IPS-15b (cell line): Measurements from ENCODE around the gene TPM1.

Experiments used
- H3K27me3 ChIP-seq: one replicate; pipeline ENCODE4 v1.6.1; 2013; ENCODE audit warnings: low read length; ENCODE audit not compliant: control insufficient read depth, insufficient read depth
- H3K36me3 ChIP-seq: one replicate; pipeline ENCODE4 v1.6.1; 2013; ENCODE audit warnings: low read length; ENCODE audit not compliant: control insufficient read depth, insufficient read depth
- H3K4me1 ChIP-seq: one replicate; pipeline ENCODE4 v1.6.1; 2013; ENCODE audit warnings: mild to moderate bottlenecking, low read length; ENCODE audit not compliant: control insufficient read depth, insufficient read depth
- H3K4me3 ChIP-seq: one replicate; pipeline ENCODE4 v1.5.1; 2013; ENCODE audit warnings: low read depth, low read length
- H3K9ac ChIP-seq: one replicate; pipeline ENCODE4 v1.6.1; 2013; ENCODE audit warnings: low read depth, mild to moderate bottlenecking, low read length
- H3K9me3 ChIP-seq: one replicate; pipeline ENCODE4 v1.6.1; 2013; ENCODE audit warnings: mild to moderate bottlenecking, low read length; ENCODE audit not compliant: control insufficient read depth, insufficient read depth

Gene TPM1

DNA sequence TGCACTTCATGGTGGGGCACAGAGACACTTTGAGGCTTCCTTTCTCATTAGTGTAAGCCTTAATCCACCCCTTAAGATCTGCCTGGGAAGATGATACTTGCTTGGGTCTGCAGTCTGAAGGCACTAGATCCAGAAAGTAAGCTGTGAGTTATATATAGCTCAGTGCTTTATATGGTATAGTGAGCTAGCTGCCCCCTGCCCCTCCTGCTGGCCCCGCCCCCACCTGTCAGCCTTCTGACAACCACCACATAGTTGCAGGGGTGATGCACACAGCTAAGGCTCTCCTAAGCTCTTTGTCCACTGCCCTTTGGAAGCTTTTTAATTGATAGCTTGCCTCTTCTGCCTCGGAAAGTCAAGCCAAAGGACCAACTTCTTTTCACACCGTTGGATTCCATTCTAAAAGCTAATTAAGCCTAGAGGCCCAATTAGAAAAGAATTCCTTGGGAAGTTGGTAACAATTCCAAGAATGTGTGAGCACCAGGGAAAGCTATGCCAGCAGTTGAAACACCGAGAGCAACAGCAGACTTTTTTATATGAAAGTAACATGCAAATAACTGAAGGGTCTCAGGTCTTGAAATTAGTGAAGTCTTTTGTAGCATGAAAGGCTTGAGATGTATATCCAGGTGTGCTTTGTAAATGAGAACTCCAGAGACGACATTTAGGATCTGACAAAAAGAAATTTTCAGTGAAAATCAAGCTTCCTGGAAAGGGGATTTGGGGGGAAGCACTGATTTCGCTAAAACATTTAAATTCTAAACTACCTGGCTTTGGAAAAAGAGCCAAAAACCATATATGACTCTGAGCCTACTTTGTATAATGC, 2.3 kb downstream of the TPM1 start:
- peaks cover 4% of the 10 kb centered on the region for H3K27me3 ChIP-seq
- H3K4me1 ChIP-seq = peaks cover 31% of the 10 kb centered on the region
- H3K4me3 ChIP-seq = peak overlapping the region; percentile 90
- H3K9ac ChIP-seq = peak overlapping the region; percentile 82
- H3K9me3 ChIP-seq = no peaks in the 10 kb centered on the region
- peaks cover 7% of the 10 kb centered on the region for H3K36me3 ChIP-seq

DNA sequence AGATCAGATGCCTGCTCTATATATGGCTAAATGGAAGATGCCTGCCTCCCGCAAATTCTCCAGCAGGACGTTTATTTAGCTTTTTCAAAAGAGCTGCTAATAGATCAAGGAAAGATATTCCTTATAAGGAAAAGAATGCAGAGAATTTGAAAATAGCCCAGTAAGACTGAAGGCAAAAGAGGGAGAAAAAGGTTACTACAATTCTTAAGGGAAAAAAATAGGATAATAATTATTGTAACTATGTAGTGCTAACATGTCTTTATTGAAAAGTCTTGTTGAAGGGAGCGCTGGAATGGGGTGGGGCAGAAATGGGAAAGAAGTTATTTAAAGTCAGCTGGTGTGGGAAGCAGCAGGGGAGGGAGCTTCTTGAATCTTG, 2.9 kb downstream of the TPM1 start:
- H3K9me3 ChIP-seq = no peaks in the 10 kb centered on the region
- peaks cover 2% of the 10 kb centered on the region for H3K27me3 ChIP-seq
- peak overlapping the region; percentile 90 for H3K4me3 ChIP-seq
- no peak overlapping the region for H3K9ac ChIP-seq
- H3K36me3 ChIP-seq = peaks cover 7% of the 10 kb centered on the region
- peaks cover 34% of the 10 kb centered on the region for H3K4me1 ChIP-seq

DNA sequence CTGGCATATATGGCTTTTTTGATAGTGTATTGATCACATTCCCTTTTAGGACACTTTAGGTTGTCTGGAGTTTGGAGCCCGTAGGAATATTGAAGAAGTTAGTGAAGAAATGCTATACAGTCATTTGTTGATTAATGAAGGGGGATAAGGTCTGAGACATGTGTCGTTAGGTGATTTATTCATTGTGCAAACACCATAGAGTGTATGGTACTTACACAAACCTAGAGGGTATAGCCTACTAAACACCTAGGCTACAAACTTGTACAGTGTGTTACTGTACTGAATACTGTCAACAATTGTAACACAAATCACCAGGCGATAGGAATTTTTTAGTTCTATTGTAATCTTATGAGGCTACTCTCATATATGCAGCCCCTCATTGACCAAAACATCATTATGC, 3.3 kb downstream of the TPM1 start:
- Histone ChIP-seq H3K9ac (no peak overlapping the region), H3K36me3 (peaks cover 7% of the 10 kb centered on the region), H3K4me1 (peaks cover 34% of the 10 kb centered on the region), H3K27me3 (peaks cover 2% of the 10 kb centered on the region), H3K4me3 (peak overlapping the region; percentile 90), H3K9me3 (no peaks in the 10 kb centered on the region)

DNA sequence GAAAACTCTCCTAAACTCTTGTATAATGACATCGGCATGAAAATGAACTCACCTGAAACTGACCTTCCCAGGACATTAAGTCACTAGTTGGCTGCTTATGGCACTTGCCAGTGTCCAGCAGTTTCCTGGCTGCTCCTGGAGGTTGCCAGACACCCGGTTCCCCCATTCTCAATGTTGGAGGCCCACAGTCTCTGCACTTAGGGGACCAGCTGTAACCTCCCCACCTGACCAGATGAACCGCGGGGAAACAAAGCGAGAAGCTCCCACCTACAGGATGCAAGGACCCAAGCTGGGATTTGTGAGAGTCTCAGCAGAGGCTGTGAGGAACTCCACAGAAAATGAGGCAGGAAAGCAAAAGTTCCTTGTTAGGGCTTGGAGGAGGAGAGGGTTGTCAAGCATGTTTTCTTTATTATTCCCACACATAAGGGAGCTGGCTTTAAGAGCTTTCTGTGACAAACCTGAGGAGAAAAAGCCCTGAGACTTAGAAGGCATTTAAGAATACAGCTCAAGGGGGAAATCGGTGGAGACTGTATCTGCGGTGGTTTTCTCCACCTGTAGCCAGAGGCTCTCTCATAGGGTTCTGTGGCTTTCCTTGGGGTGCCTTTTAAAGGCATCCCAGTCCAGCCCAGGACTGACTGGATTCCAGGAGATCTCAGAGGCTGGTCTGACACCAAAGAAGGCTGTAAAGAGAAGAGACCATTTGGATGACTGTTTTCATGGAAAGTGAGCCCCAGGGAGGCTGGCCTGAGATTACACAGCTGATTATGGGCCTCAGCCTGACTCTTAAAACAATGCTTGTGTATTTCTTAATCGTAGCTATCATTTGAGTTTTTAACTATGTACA, 4.6 kb downstream of the TPM1 start:
- no peaks in the 10 kb centered on the region for H3K27me3 ChIP-seq
- peaks cover 37% of the 10 kb centered on the region for H3K4me1 ChIP-seq
- no peaks in the 10 kb centered on the region for H3K9me3 ChIP-seq
- H3K9ac ChIP-seq = peak overlapping the region; percentile 4
- peaks cover 7% of the 10 kb centered on the region for H3K36me3 ChIP-seq
- peak overlapping the region; percentile 14 for H3K4me3 ChIP-seq

DNA sequence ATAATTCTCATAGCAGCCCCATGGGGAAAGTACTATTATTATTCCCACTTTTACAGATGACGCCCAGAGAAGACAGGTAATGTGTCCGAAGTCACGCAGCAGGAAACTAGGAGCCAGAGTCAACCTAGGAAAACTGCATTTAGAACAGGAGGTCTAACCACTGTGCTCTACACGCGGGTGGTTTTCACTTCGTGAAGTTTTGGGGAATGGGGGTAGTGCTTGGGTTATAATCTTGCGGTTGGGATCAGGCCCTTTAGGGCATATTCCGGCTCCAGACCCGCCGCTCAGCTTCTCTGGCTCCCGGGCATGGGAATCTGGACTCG, 5.2 kb downstream of the TPM1 start:
- H3K4me3 ChIP-seq = peak overlapping the region; percentile 14
- no peaks in the 10 kb centered on the region for H3K9me3 ChIP-seq
- peaks cover 7% of the 10 kb centered on the region for H3K36me3 ChIP-seq
- H3K27me3 ChIP-seq = no peaks in the 10 kb centered on the region
- H3K4me1 ChIP-seq = peaks cover 37% of the 10 kb centered on the region
- H3K9ac ChIP-seq = peak overlapping the region; percentile 4

DNA sequence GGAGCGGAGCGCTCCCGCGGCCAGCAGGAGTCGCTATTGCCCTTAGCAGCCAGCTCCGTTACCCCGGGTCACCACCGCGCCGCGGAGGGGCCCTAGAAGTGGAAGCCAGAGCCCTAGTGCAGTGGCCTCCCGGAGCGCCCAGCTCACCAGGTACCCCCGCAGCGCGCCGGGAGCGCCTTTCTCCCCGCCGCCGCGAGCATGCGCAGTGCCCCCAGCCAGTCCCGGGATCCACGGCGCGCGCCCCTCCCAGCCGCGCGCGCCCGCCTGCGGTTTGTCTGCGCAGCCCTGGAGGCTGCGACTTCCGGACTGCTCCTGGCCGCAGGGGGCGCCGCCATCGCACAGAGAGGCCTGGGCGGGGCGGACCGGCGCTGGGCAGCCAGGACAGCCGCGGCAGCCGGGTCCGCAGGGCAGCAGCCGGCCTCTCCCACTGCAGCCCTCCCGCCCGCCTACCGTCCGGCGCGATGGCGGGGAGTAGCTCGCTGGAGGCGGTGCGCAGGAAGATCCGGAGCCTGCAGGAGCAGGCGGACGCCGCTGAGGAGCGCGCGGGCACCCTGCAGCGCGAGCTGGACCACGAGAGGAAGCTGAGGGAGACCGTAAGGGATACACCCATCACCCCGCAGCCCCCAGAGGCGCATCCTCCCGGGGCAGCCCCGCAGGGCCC, 5.7 kb downstream of the TPM1 start:
- peaks cover 7% of the 10 kb centered on the region for H3K36me3 ChIP-seq
- H3K4me1 ChIP-seq = peaks cover 42% of the 10 kb centered on the region

DNA sequence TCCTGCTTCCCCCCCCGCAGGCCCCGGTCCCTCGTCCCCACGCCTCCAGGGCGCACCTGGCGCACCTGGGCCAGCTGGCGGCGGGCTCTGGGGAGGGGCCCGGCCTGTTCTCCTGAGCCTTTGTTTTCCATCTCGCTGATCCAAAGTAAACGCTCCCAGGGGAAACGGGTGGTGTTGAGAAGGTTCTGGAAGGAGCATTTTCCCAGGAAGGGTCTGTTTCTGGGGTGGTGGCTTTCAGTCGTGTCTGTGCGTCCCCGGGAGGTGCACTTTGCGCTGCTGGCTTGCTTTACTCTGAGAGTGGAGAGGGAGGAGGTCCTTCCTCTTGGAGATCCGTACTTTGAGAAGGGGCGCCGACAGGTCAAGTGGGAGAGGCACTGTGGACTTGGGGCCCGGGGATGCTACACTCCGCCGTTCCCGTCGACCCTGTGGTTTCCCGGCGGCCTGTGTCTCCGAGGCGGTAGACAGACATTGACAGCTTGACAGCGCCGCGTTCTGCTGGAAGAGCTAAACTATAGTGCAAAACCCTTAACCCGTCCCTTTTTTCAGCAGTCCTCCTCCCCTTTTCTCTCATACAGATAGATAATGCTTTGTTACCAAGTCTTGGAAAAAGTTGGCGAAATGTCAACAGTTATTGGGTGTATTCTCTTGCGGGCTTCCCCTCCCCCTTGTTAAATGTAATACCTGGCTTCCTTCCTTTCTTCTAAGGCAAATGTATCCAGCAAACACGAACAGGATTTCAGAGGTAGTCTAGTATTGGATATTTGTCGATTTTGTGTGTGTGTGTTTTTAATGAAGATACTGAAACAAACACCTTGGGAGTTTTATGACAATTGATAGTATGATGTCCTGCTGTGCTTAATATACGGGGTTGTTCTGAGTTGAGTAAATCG, 6.5 kb downstream of the TPM1 start:
- peaks cover 5% of the 10 kb centered on the region for H3K36me3 ChIP-seq
- H3K9ac ChIP-seq = peak overlapping the region; percentile 80
- peaks cover 43% of the 10 kb centered on the region for H3K4me1 ChIP-seq
- H3K27me3 ChIP-seq = no peaks in the 10 kb centered on the region
- H3K9me3 ChIP-seq = no peaks in the 10 kb centered on the region
- H3K4me3 ChIP-seq = peak overlapping the region; percentile 77

More for the DNA sequence above, 5.7 kb downstream of the TPM1 start:
- peak overlapping the region; percentile 80 for H3K9ac ChIP-seq
- no peaks in the 10 kb centered on the region for H3K9me3 ChIP-seq
- H3K4me3 ChIP-seq = peak overlapping the region; percentile 77
- H3K27me3 ChIP-seq = no peaks in the 10 kb centered on the region

DNA sequence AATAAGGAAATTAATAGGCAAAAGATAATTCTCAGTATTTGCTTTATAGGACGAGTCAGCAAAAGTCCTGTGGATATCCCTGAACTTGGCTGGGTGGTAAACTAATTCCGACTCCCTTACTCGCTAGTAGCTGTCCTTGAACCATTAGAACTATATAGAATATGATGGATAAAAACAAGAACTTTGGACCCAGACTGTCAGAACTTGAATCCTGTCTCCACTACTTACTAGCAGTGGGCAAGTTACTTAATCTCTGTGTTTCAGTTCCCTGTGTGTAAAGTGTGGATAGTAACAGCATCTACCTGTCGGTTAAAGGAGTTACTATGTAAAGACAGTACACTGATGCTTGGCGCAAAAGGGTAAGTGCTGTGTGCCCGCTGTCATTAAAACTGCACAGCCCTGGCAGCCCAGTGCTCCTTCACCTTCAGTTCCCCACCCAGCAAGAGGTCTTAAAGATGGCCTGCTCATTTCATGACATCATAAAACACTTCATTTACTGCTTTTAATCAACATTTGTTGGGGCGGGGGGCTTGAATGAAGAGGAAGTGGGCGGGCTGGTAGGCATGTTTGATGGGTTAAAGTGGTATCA, 7.3 kb downstream of the TPM1 start:
- H3K27me3 ChIP-seq = no peaks in the 10 kb centered on the region
- peaks cover 43% of the 10 kb centered on the region for H3K4me1 ChIP-seq
- no peaks in the 10 kb centered on the region for H3K36me3 ChIP-seq
- no peak overlapping the region for H3K9ac ChIP-seq
- peak overlapping the region; percentile 77 for H3K4me3 ChIP-seq
- H3K9me3 ChIP-seq = no peaks in the 10 kb centered on the region

DNA sequence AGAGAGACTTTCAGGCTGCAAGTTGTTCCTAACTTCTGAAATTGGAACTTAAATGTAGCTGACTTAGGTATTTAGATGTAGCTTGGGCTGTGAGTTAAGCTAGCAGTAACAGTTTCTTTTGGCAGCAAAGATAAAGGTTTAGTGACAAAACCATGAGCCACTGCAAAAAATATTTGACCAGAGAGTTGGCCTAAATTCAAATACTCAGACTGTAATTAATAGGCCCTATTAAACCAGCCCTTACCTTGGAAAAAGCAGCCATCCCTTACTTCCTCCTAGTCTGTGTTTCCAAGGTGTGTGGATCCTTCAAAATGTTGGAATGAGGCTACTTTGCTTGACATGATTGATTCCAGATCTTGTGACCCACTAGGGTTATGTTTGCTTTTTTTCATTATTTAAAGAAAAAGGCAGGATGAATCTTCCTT, 8.2 kb downstream of the TPM1 start:
- Histone ChIP-seq H3K4me1 (peaks cover 38% of the 10 kb centered on the region), H3K36me3 (no peaks in the 10 kb centered on the region), H3K27me3 (no peaks in the 10 kb centered on the region), H3K9ac (no peak overlapping the region), H3K9me3 (no peaks in the 10 kb centered on the region), H3K4me3 (no peak overlapping the region)

DNA sequence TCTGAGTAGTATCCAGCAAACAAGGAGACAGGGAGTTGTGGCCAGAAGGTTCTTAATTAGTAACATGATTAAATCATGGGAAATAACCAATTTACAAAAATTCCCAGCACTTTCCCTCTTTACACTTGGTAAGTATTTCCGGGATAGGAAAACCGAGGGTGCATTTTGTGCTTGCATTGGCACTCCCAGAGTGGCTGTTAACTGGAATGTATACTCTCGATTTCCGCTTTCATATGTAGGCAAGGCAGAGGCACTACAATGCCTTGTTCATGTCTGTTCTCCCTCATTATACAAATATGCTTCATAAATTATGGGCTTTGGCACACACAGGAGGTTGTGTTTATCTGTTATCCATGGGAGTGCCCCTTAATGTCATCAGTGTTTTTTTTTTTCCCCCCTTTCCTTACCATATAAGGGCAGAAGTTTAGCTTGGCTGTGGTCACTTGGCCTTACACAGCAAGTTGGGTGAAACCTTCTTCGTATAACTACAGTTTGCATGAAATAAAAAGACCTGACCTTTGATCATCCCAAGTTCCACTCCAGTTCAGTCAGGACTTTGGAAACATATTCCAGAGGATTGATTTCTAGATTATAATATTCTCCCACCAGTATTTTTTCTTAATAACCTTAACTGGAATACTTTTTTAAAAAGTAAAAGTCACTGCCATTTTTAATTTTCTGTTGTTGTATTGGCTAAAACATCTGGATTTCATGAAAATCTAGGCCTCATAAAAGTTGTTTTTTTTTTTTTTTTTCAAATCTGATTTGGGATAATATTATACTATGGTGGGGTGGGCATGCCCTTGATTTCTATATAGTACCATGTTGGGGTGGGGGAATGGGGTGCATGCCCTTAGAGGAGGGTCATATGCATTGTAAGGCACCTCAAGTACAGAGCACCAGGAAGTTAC, 8.9 kb downstream of the TPM1 start:
- Histone ChIP-seq H3K9ac (no peak overlapping the region), H3K9me3 (no peaks in the 10 kb centered on the region), H3K4me3 (no peak overlapping the region), H3K36me3 (no peaks in the 10 kb centered on the region), H3K4me1 (peaks cover 34% of the 10 kb centered on the region), H3K27me3 (no peaks in the 10 kb centered on the region)
